Esophagus squamous epithelium (tissue), 4 donors: ENCODE data around the gene SCN8A.

Source experiments
- CTCF ChIP-seq, 6 experiments: fragments of 450-650 bp in 4 of 6; fragments of 200-600 bp in 2 of 6; sonication (generic) in 2 of 6; IDR thresholded peaks; one replicate each; pipeline ENCODE4 v1.5.1; 2016 to 2019; ENCODE audit warnings: antibody characterized with exemption in 6 of 6, mild to moderate bottlenecking in 4 of 6, moderate library complexity in 4 of 6
- POLR2A ChIP-seq, 4 donors: fragments of 450-650 bp; IDR thresholded peaks; one replicate each; pipeline ENCODE4 v1.6.1; 2017; ENCODE audit warnings: antibody characterized with exemption in 4 of 4, mild to moderate bottlenecking in 4 of 4, moderate library complexity in 3 of 4

GRCh38 chr12:51642286-51642685 is 51.3 kb downstream of the SCN8A start:
- no peak for TF ChIP-seq CTCF (IDR thresholded peaks at IDR 0.05)
- TF ChIP-seq POLR2A (IDR thresholded peaks at IDR 0.05), result no peak
